ENCODE data around the gene TMOD1. TPM values are rescaled to one million over a fixed set of nuclear protein-coding genes. Genes with fewer than 3 reads are reported as not detected.

Gene TMOD1
- total and polyA plus RNA-seq, 2 of the 13 experiments (the other 11 are each of a cell fraction or from before 2014, with no cell fraction given): 0.04 to 0.07 TPM

- TF ChIP-seq ZNF281 (CRISPR knock-in tag; IDR thresholded peaks at IDR 0.05; ENCODE audit: borderline replicate concordance) (no peak), ZNF20 (CRISPR knock-in tag; IDR thresholded peaks at IDR 0.05) (no peak), AKAP8 (CRISPR knock-in tag; IDR thresholded peaks at IDR 0.05) (no peak), U2AF2 (IDR thresholded peaks at IDR 0.05; ENCODE audit: low read depth, low read length) (no peak), NPAS2 (CRISPR knock-in tag; IDR thresholded peaks at IDR 0.05; ENCODE audit: borderline replicate concordance) (no peak), RELA (CRISPR knock-in tag; IDR thresholded peaks at IDR 0.05) (no peak), ZNF740 (CRISPR knock-in tag; IDR thresholded peaks at IDR 0.05) (no peak), STAT5B (CRISPR knock-in tag; IDR thresholded peaks at IDR 0.05) (no peak), CEBPZ (IDR thresholded peaks at IDR 0.05; ENCODE audit: low read length) (no peak), ZNF256 (CRISPR knock-in tag; conservative IDR thresholded peaks at IDR 0.05) (no peak), TBX2 (CRISPR knock-in tag; IDR thresholded peaks at IDR 0.05; ENCODE audit: borderline replicate concordance) (no peak), ZZZ3 (CRISPR knock-in tag; IDR thresholded peaks at IDR 0.05; ENCODE audit: borderline replicate concordance) (no peak), KAT7 (CRISPR knock-in tag; IDR thresholded peaks at IDR 0.05; ENCODE audit: borderline replicate concordance) (0 out of 2 replicates have a peak, but pooled peaks have one; percentile 20)
- TF ChIP-seq, protein P1, sequence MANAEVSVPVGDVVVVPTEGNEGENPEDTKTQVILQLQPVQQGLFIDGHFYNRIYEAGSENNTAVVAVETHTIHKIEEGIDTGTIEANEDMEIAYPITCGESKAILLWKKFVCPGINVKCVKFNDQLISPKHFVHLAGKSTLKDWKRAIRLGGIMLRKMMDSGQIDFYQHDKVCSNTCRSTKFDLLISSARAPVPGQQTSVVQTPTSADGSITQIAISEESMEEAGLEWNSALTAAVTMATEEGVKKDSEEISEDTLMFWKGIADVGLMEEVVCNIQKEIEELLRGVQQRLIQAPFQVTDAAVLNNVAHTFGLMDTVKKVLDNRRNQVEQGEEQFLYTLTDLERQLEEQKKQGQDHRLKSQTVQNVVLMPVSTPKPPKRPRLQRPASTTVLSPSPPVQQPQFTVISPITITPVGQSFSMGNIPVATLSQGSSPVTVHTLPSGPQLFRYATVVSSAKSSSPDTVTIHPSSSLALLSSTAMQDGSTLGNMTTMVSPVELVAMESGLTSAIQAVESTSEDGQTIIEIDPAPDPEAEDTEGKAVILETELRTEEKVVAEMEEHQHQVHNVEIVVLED (CRISPR knock-in tag; IDR thresholded peaks at IDR 0.05; ENCODE audit: borderline replicate concordance): no peak
- TF ChIP-seq, protein P2, sequence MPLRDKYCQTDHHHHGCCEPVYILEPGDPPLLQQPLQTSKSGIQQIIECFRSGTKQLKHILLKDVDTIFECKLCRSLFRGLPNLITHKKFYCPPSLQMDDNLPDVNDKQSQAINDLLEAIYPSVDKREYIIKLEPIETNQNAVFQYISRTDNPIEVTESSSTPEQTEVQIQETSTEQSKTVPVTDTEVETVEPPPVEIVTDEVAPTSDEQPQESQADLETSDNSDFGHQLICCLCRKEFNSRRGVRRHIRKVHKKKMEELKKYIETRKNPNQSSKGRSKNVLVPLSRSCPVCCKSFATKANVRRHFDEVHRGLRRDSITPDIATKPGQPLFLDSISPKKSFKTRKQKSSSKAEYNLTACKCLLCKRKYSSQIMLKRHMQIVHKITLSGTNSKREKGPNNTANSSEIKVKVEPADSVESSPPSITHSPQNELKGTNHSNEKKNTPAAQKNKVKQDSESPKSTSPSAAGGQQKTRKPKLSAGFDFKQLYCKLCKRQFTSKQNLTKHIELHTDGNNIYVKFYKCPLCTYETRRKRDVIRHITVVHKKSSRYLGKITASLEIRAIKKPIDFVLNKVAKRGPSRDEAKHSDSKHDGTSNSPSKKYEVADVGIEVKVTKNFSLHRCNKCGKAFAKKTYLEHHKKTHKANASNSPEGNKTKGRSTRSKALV (CRISPR knock-in tag; IDR thresholded peaks at IDR 0.05): no peak
- TF ChIP-seq, protein P3, sequence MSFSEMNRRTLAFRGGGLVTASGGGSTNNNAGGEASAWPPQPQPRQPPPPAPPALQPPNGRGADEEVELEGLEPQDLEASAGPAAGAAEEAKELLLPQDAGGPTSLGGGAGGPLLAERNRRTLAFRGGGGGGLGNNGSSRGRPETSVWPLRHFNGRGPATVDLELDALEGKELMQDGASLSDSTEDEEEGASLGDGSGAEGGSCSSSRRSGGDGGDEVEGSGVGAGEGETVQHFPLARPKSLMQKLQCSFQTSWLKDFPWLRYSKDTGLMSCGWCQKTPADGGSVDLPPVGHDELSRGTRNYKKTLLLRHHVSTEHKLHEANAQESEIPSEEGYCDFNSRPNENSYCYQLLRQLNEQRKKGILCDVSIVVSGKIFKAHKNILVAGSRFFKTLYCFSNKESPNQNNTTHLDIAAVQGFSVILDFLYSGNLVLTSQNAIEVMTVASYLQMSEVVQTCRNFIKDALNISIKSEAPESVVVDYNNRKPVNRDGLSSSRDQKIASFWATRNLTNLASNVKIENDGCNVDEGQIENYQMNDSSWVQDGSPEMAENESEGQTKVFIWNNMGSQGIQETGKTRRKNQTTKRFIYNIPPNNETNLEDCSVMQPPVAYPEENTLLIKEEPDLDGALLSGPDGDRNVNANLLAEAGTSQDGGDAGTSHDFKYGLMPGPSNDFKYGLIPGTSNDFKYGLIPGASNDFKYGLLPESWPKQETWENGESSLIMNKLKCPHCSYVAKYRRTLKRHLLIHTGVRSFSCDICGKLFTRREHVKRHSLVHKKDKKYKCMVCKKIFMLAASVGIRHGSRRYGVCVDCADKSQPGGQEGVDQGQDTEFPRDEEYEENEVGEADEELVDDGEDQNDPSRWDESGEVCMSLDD (CRISPR knock-in tag; IDR thresholded peaks at IDR 0.05; ENCODE audit: borderline replicate concordance): no peak
Measured at GRCh38 chr9:97633859-97634490, 132.5 kb downstream of the TMOD1 start (continued).
